H9 (cell line): Measurements from ENCODE around the gene DCHS2. TPM values are rescaled to one million over a fixed set of nuclear protein-coding genes. Genes with fewer than 3 reads are reported as not detected.

Experiments
- DNase-seq: peaks from one replicate; pipeline ENCODE4 v3.0.0-alpha.2; 2017
- H2AFZ ChIP-seq: one replicate; pipeline ENCODE4 v1.6.1; 2013; ENCODE audit warnings: mild to moderate bottlenecking, low read length, control low read depth, moderate library complexity
- H2AK5ac ChIP-seq: 2 replicates; pipeline ENCODE4 v1.6.1; 2013; ENCODE audit warnings: low read length, control low read depth, mixed read lengths; ENCODE audit not compliant: insufficient read length
- H2BK120ac ChIP-seq: one replicate; pipeline ENCODE4 v1.6.1; 2013; ENCODE audit warnings: low read depth, mild to moderate bottlenecking, low read length, control low read depth, inconsistent platforms; ENCODE audit not compliant: poor library complexity, severe bottlenecking
- H2BK12ac ChIP-seq: 2 replicates; pipeline ENCODE4 v1.6.1; 2013; ENCODE audit warnings: low read length, control low read depth, mixed read lengths, low read depth; ENCODE audit not compliant: insufficient read length
- H2BK15ac ChIP-seq: 2 replicates; pipeline ENCODE4 v1.6.1; 2013; ENCODE audit warnings: low read depth, low read length, control low read depth
- H2BK20ac ChIP-seq: one replicate; pipeline ENCODE4 v1.6.1; 2013; ENCODE audit warnings: low read depth, mild to moderate bottlenecking, low read length, control low read depth, inconsistent platforms; ENCODE audit not compliant: poor library complexity, severe bottlenecking
- H2BK5ac ChIP-seq: 2 replicates; pipeline ENCODE4 v1.6.1; 2013; ENCODE audit warnings: low read length, control low read depth, mixed read lengths; ENCODE audit not compliant: insufficient read length
- H3K14ac ChIP-seq: 2 replicates; pipeline ENCODE4 v1.6.1; 2013; ENCODE audit warnings: low read length, control low read depth; ENCODE audit not compliant: insufficient read depth
- H3K18ac ChIP-seq: 2 replicates; pipeline ENCODE4 v1.6.1; 2013; ENCODE audit warnings: low read depth, mild to moderate bottlenecking, mixed read lengths, low read length, control low read depth; ENCODE audit not compliant: insufficient read length
- H3K23ac ChIP-seq: 2 replicates; pipeline ENCODE4 v1.6.1; 2013; ENCODE audit warnings: low read length, control low read depth, mixed read lengths, low read depth; ENCODE audit not compliant: insufficient read length
- H3K23me2 ChIP-seq: 2 replicates; pipeline ENCODE4 v1.6.1; 2013; ENCODE audit warnings: low read depth, mild to moderate bottlenecking, mixed read lengths, low read length, control low read depth; ENCODE audit not compliant: insufficient read length, poor library complexity, severe bottlenecking
- H3K27ac ChIP-seq: 2 replicates; pipeline ENCODE4 v1.5.1; 2013; ENCODE audit warnings: low read length, control low read depth, mixed read lengths, low read depth; ENCODE audit not compliant: insufficient read length
- H3K27me3 ChIP-seq: 2 replicates; pipeline ENCODE4 v1.6.1; 2013; ENCODE audit warnings: low read length, control low read depth, inconsistent platforms; ENCODE audit not compliant: insufficient read depth
- H3K4ac ChIP-seq: 2 replicates; pipeline ENCODE4 v1.6.1; 2013; ENCODE audit warnings: low read depth, mild to moderate bottlenecking, control low read depth, inconsistent platforms, low read length, moderate library complexity
- H3K4me1 ChIP-seq: 2 replicates; pipeline ENCODE4 v1.6.1; 2013; ENCODE audit warnings: low read length, control low read depth, inconsistent platforms; ENCODE audit not compliant: insufficient read depth
- H3K4me2 ChIP-seq: 2 replicates; pipeline ENCODE4 v1.6.1; 2013; ENCODE audit warnings: low read length, control low read depth, mixed read lengths; ENCODE audit not compliant: insufficient read length, insufficient read depth
- H3K56ac ChIP-seq: 2 replicates; pipeline ENCODE4 v1.6.1; 2013; ENCODE audit warnings: low read depth, mild to moderate bottlenecking, mixed read lengths, low read length, control low read depth; ENCODE audit not compliant: insufficient read length
- H3K79me1 ChIP-seq: 2 replicates; pipeline ENCODE4 v1.6.1; 2013; ENCODE audit warnings: low read depth, mild to moderate bottlenecking, moderate library complexity, low read length, control low read depth, inconsistent platforms; ENCODE audit not compliant: insufficient read depth, poor library complexity, severe bottlenecking
- H3K79me2 ChIP-seq: 2 replicates; pipeline ENCODE4 v1.6.1; 2013; ENCODE audit warnings: low read length, control low read depth, inconsistent platforms; ENCODE audit not compliant: insufficient read depth
- H3K9ac ChIP-seq: 2 replicates; pipeline ENCODE4 v1.6.1; 2013; ENCODE audit warnings: low read length, control low read depth, mixed read lengths; ENCODE audit not compliant: insufficient read length; ENCODE audit errors: extremely low read depth
- H3K9me3 ChIP-seq: one replicate; pipeline ENCODE4 v1.6.1; 2013; ENCODE audit warnings: low read depth, low read length, inconsistent platforms; ENCODE audit not compliant: control insufficient read depth
- H3T11ph ChIP-seq: one replicate; pipeline ENCODE4 v1.6.1; 2013; ENCODE audit warnings: mild to moderate bottlenecking, low read length, control low read depth, inconsistent platforms
- H4K20me1 ChIP-seq: one replicate; pipeline ENCODE4 v1.6.1; 2013; ENCODE audit not compliant: control insufficient read depth, insufficient read length, insufficient read depth
- H4K5ac ChIP-seq: 2 replicates; pipeline ENCODE4 v1.6.1; 2013; ENCODE audit warnings: low read depth, mild to moderate bottlenecking, mixed read lengths, low read length, control low read depth; ENCODE audit not compliant: insufficient read length
- H4K8ac ChIP-seq: replicated peaks from 2 replicates; pipeline ENCODE4 v1.6.1; 2013; ENCODE audit warnings: low read length, control low read depth, mixed read lengths, low read depth; ENCODE audit not compliant: insufficient read length
- H4K91ac ChIP-seq: 2 replicates; pipeline ENCODE4 v1.6.1; 2013; ENCODE audit warnings: low read depth, mild to moderate bottlenecking, moderate library complexity, mixed read lengths, low read length, control low read depth; ENCODE audit not compliant: insufficient read length
- H3K27ac Mint-ChIP-seq, 3 experiments: 2 replicates in 2 of 3; 3 replicates in 1 of 3; pipeline ENCODE4 v1.8.0; 2020 to 2021; ENCODE audit warnings: mixed read lengths in 3 of 3, mild to moderate bottlenecking in 1 of 3, moderate library complexity in 1 of 3
- H3K27me3 Mint-ChIP-seq: 2 replicates; pipeline ENCODE4 v1.8.0; 2021; ENCODE audit warnings: low read depth, mild to moderate bottlenecking, moderate library complexity, mixed read lengths
- H3K36me3 Mint-ChIP-seq, 3 experiments: 2 replicates in 2 of 3; 3 replicates in 1 of 3; pipeline ENCODE4 v1.8.0; 2020 to 2021; ENCODE audit warnings: low read depth in 3 of 3, mixed read lengths in 3 of 3; ENCODE audit not compliant: insufficient read depth in 1 of 3
- H3K4me1 Mint-ChIP-seq, 2 experiments: 2 replicates each; pipeline ENCODE4 v1.8.0; 2020; ENCODE audit warnings: mixed read lengths in 2 of 2
- H3K4me3 Mint-ChIP-seq, 2 experiments: 2 replicates in 1 of 2; 3 replicates in 1 of 2; pipeline ENCODE4 v1.8.0; 2020 to 2021; ENCODE audit warnings: mild to moderate bottlenecking in 2 of 2, mixed read lengths in 2 of 2, moderate library complexity in 1 of 2
- H3K9me3 Mint-ChIP-seq, 2 experiments: 2 replicates in 1 of 2; 3 replicates in 1 of 2; pipeline ENCODE4 v1.8.0; 2020; ENCODE audit warnings: mild to moderate bottlenecking in 2 of 2, mixed read lengths in 2 of 2, moderate library complexity in 1 of 2
- WGBS: extraction: QIAGEN DNeasy Blood & Tissue Kit; methylation state at CpG from one replicate; pipeline ENCODE4 v1.1.7; 2013; ENCODE audit warnings: missing lambda C conversion rate, low lambda C conversion rate, mixed read lengths; ENCODE audit not compliant: insufficient read length; ENCODE audit errors: extremely low coverage; 5-methylcytosine and 5-hydroxymethylcytosine counted together
- total RNA-seq: library from RNA; stranded (reverse); gene quantifications from 2 replicates; pipeline ENCODE4 v1.2.1, GENCODE V29; 2021
- TF ChIP-seq, protein P1 (sequence below): fragments of 200-600 bp; sonication (generic); conservative IDR thresholded peaks from 3 replicates; pipeline ENCODE4 v1.8.0; 2021; ENCODE audit warnings: antibody characterized with exemption, mild to moderate bottlenecking

Gene DCHS2
- total RNA-seq, 1 experiment from 2014 or later: 0.57 TPM

DNA sequence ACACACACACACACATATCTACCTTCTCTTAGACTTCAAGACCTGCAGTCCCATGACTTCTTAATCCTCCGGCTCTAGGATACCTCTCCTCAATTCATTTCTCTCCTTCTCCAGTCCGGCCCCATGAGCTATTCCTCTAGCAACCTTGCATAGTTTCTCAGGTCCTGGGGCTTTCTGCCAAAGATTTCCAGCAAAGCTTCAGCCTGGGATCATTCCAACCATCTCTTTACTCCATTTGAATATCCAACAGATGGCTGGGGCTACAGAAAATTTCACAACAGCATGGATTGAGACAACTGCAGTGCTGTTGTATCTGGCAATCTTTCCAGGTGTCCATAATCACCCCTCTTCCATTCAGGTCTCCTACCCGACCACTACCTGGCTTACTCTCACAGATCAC is 184.1 kb downstream of the DCHS2 start:
- Mint-ChIP-seq H3K27me3 (no peaks in the 10 kb centered on the region), H3K4me1 (peaks cover 0 to 3% of the 10 kb centered on the region in 2 experiments; a peak in 1 of 4 replicates), H3K4me3 (no peak overlapping the region), H3K36me3 (peaks cover 0 to 14% (median 5%) of the 10 kb centered on the region in 3 experiments; a peak in 4 of 7 replicates), H3K27ac (no peak overlapping the region), H3K9me3 (peaks cover 13 to 14% of the 10 kb centered on the region in 2 experiments; a peak in 4 of 5 replicates)
- Histone ChIP-seq H2BK15ac (no peak overlapping the region), H2AFZ (no peak overlapping the region), H3K79me2 (no peaks in the 10 kb centered on the region), H3K56ac (no peak overlapping the region), H4K91ac (no peak overlapping the region), H3K4me2 (no peak overlapping the region), H2BK120ac (no peak overlapping the region), H3K9ac (no peak overlapping the region), H3K9me3 (no peaks in the 10 kb centered on the region), H2AK5ac (no peak overlapping the region), H3K4me1 (no peaks in the 10 kb centered on the region), H3K14ac (no peak overlapping the region), H3K27me3 (no peaks in the 10 kb centered on the region), H3K23me2 (no peaks in the 10 kb centered on the region), H2BK12ac (no peak overlapping the region), H3K4ac (no peak overlapping the region), H4K8ac (no peak overlapping the region), H3K27ac (no peak overlapping the region), H2BK20ac (no peak overlapping the region), H3K23ac (no peak overlapping the region), H3K79me1 (no peaks in the 10 kb centered on the region), H2BK5ac (no peak overlapping the region), H4K20me1 (no peaks in the 10 kb centered on the region), H4K5ac (no peak overlapping the region), H3T11ph (no peak overlapping the region), H3K18ac (no peak overlapping the region)
- TF ChIP-seq, protein P1, sequence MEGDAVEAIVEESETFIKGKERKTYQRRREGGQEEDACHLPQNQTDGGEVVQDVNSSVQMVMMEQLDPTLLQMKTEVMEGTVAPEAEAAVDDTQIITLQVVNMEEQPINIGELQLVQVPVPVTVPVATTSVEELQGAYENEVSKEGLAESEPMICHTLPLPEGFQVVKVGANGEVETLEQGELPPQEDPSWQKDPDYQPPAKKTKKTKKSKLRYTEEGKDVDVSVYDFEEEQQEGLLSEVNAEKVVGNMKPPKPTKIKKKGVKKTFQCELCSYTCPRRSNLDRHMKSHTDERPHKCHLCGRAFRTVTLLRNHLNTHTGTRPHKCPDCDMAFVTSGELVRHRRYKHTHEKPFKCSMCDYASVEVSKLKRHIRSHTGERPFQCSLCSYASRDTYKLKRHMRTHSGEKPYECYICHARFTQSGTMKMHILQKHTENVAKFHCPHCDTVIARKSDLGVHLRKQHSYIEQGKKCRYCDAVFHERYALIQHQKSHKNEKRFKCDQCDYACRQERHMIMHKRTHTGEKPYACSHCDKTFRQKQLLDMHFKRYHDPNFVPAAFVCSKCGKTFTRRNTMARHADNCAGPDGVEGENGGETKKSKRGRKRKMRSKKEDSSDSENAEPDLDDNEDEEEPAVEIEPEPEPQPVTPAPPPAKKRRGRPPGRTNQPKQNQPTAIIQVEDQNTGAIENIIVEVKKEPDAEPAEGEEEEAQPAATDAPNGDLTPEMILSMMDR: no peak
- DNase-seq: no peak
- no CpG with 5 or more reads among the region's 3 CpGs for WGBS
